Fibroblast of the aortic adventitia (primary cell): Measurements from ENCODE around the gene WHRN. TPM values are rescaled to one million over a fixed set of nuclear protein-coding genes. Genes with fewer than 3 reads are reported as not detected.

Experiments used
- DNase-seq: peaks from one replicate; pipeline ENCODE4 v3.0.0-alpha.2; 2010; ENCODE audit warnings: low read depth
- H3K4me3 ChIP-seq: 2 replicates; pipeline ENCODE4 v1.5.1; 2011; ENCODE audit warnings: low read depth, mild to moderate bottlenecking, control low read depth, low read length, moderate library complexity
- CTCF ChIP-seq: IDR thresholded peaks from 2 replicates; pipeline ENCODE4 v1.5.1; 2011; ENCODE audit warnings: mild to moderate bottlenecking, low read length, control low read depth, inconsistent platforms; ENCODE audit not compliant: insufficient read depth
- total RNA-seq: library from RNA; depleted of rRNA; stranded (reverse); fragments of >200 nt; gene quantifications from 2 replicates; pipeline ENCODE4 v1.2.3, GENCODE V29; 2012; ENCODE audit warnings: low replicate concordance

The WHRN gene
- total RNA-seq, 1 donor: 2.1 TPM

DNA sequence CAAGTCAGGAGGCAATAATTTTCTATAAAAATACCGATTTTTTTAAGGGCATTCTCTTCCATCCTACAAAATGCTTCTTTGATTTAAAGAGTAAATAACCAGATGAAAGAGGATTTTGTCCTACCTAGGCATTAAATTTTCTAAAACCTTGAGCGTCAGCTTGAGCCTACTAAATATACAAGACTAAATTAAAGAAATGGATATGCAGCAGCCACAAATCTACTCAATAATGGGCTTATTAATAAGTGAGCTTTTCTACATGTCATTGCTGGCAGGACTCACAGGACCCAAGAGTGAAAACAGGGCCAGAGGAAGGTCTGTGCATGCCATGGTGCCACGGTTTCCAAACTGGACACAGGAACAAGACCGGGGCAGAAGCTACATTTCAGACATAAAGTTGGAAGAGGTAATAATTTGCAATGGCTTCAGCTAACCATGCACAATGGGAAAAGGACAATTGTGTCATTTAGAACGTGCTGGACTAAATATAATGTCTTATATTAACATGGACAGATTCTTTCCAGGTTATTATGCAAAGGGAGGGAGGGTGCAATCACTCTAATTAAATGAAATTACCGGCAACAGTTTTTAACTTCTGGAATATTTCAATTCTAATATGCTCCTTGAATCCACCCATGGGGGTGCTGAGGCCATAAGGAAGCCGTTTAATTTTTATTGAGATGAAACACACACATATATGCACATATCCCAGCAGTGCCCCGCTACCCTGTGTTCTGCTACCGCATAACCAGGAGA is 5.2 kb downstream of the WHRN start:
- TF ChIP-seq CTCF: no peak
- H3K4me3 ChIP-seq: no peak overlapping the region
- no peak for DNase-seq

- no peak for TF ChIP-seq CTCF
- no peak for DNase-seq
- no peak overlapping the region for H3K4me3 ChIP-seq
Measured at GRCh38 chr9:114499528-114499927, 5.7 kb downstream of the WHRN start.

GRCh38 chr9:114497727-114498382 is 7.4 kb downstream of the WHRN start:
- H3K4me3 ChIP-seq: no peak overlapping the region
- no peak for TF ChIP-seq CTCF
- no peak for DNase-seq

DNA sequence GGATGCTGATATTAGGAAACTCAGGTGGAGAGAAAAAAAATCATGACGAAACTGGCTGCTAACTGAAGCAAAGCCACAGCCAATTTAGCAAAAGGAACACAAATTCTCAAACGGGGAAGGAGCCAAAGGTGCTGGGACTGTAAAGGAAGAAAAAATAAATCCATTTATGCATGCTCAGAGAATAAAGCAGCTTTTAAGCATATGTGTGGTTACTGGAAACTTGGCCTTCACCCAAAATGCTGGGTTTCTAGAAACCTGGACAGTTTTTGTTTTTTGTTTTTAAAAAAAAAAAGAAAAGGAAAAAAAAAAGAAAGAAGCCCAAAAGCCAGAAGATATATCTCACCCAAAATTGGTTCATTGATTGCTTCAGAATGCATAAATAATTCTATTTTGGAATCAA is 8.0 kb downstream of the WHRN start:
- H3K4me3 ChIP-seq: no peak overlapping the region
- DNase-seq: no peak
- no peak for TF ChIP-seq CTCF

DNA sequence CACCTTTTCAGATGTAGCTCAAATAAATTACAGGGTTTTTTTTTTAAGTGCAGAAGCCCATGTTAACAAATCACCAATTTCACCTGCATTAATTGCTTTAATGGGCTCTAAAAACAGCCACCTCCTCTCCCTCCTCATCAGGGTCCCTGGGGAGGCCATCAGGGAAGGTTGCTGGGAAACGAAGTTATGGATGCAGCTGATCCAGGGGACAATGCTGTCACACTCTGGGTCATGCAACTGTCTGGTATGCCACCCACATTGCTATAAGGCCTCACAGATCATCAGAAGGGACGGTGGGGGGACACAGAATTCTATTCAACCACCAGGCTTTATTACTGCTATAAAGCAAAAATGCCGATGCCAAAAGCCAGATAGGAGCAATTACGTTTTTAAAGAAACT is 9.3 kb downstream of the WHRN start:
- no peak for TF ChIP-seq CTCF

DNA sequence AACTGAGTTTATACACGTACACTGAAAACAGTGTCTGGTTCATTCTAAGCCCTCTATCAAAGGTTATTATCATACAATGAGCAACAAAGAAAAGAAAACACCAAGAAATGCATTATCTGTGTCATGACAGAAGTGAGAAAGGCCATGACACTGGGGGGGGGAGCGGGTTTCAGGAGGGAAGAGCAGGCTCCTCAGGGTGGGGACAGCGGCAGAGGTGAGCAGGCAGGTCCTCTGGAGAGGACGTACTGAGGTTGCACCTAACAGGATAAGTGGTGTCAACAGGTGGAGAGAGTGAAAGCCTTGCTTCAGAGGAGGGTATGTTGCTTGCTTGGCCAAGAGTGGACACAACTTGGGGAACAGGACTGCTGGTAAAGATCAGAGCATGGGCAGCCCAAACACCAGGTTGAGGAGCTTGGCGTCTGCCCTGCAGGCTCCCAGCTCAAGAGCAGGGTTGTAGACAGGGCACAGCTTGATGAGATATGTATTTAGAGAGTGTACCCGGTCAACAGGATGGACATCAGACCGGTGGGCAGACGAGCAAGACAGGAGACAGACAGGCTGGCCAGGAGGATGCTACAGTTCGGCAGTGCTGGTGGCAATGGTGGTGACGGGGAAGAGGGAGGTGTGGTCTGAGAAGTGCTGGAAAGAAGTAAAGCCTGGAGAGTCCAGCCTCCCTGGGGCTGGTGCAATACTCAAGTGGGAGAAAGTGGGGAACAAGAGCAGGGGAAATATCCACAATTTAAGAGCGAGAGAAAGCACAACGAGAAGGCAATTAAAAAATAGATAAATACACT is 10.3 kb downstream of the WHRN start:
- no peak for TF ChIP-seq CTCF
- no peak for DNase-seq
- H3K4me3 ChIP-seq: no peak overlapping the region

More for the DNA sequence above, 9.3 kb downstream of the WHRN start:
- DNase-seq: no peak
- H3K4me3 ChIP-seq: no peak overlapping the region
